HFF-Myc (cell line): ENCODE results near the gene TMEM35A.

ENCODE experiments used
- DNase-seq: peaks from one replicate; pipeline ENCODE4 v3.0.0-alpha.2; 2011; ENCODE audit warnings: low read depth; ENCODE audit errors: extremely low read depth
- H3K4me3 ChIP-seq: replicated peaks from 2 replicates; pipeline ENCODE4 v1.5.1; 2011; ENCODE audit warnings: low read depth, mild to moderate bottlenecking, control low read depth, low read length
- CTCF ChIP-seq: IDR thresholded peaks from 2 replicates; pipeline ENCODE4 v1.5.1; 2012; ENCODE audit warnings: mild to moderate bottlenecking, low read depth, low read length, control low read depth; ENCODE audit errors: missing control alignments

The TMEM35A gene

GRCh38 chrX:101091817-101092216 lies 13.1 kb downstream of the TMEM35A start:
- H3K4me3 ChIP-seq, result no peak overlapping the region
- DNase-seq, result no peak
- TF ChIP-seq CTCF, result no peak

GRCh38 chrX:101097546-101098453 lies 19.1 kb downstream of the TMEM35A start, which contains the start of gene CENPI:
Gene CENPI, plus strand, starts transcription at chrX:101098204. Its CDS starts 2,867 bp downstream, at chrX:101101071.
- TF ChIP-seq CTCF, result no peak
- peak within 1 kb of the TSS; percentile 63 for H3K4me3 ChIP-seq
- peak; percentile 66 for DNase-seq

GRCh38 chrX:101108284-101108683 lies 29.6 kb downstream of the TMEM35A start:
- H3K4me3 ChIP-seq, result no peak overlapping the region
- DNase-seq, result no peak
- TF ChIP-seq CTCF, result no peak

- no peak for TF ChIP-seq CTCF
- no peak for DNase-seq
- no peak overlapping the region for H3K4me3 ChIP-seq
Measured at GRCh38 chrX:101117701-101118100, 39.0 kb downstream of the TMEM35A start.

GRCh38 chrX:101136235-101136634 lies 57.6 kb downstream of the TMEM35A start:
- no peak for DNase-seq
- no peak for TF ChIP-seq CTCF
- H3K4me3 ChIP-seq, result no peak overlapping the region
